ENCODE results near the gene GMPPA. TPM values are rescaled to one million over a fixed set of nuclear protein-coding genes. Genes with fewer than 3 reads are reported as not detected.

GMPPA gene
- polyA plus RNA-seq, 1 donor (not counting 4 experiments of a cell fraction or from before 2014, with no cell fraction given) = 50.6 TPM

DNA sequence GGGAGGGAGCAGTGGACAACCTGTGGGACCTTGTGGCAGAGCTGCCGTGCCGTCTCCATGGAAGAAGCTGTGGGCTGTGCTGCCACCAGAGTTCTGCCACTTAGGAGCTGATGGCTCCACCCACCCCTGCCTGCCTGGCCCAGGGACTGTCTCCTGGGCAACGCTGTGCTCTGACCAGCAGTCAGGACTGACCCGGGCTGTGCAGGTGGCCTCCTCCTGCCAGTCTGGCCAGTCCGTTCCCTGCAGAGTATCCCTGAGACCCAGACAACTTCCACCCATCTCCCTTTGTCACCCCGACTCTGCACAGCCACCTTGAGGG, 28.3 kb downstream of the GMPPA start:
- H3K4me2 ChIP-seq (ENCODE audit: control insufficient read depth, extremely low read depth, insufficient read depth, low read depth, low read length) = no peak overlapping the region
- no peak overlapping the region for H3K9ac ChIP-seq (ENCODE audit: control insufficient read depth, extremely low read depth, insufficient read depth, low read length)
- FAIRE-seq (no peak), DNase-seq (ENCODE audit: low read depth, low spot score) (no peak)
- TF ChIP-seq, protein P1, sequence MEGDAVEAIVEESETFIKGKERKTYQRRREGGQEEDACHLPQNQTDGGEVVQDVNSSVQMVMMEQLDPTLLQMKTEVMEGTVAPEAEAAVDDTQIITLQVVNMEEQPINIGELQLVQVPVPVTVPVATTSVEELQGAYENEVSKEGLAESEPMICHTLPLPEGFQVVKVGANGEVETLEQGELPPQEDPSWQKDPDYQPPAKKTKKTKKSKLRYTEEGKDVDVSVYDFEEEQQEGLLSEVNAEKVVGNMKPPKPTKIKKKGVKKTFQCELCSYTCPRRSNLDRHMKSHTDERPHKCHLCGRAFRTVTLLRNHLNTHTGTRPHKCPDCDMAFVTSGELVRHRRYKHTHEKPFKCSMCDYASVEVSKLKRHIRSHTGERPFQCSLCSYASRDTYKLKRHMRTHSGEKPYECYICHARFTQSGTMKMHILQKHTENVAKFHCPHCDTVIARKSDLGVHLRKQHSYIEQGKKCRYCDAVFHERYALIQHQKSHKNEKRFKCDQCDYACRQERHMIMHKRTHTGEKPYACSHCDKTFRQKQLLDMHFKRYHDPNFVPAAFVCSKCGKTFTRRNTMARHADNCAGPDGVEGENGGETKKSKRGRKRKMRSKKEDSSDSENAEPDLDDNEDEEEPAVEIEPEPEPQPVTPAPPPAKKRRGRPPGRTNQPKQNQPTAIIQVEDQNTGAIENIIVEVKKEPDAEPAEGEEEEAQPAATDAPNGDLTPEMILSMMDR (optimal IDR thresholded peaks at IDR 0.05 in 1 of 3, IDR thresholded peaks at IDR 0.05 in 1 of 3, conservative IDR thresholded peaks at IDR 0.05 in 1 of 3; ENCODE audit: extremely low read depth in 1 of 3, insufficient read depth in 2 of 3, low read length in 3 of 3) = no peak
- no peak for TF ChIP-seq EZH2 (IDR thresholded peaks at IDR 0.05; ENCODE audit: low read length)
- dilution Hi-C loops (cut with MboI; ENCODE audit: extremely low pct_ligation_motif_present, low sequenced_read_pairs) = no loop called here
- H3K4me1 ChIP-seq (ENCODE audit: control insufficient read depth, extremely low read depth, insufficient read depth, low read length) = peaks cover 5% of the 10 kb centered on the region
- no peaks in the 10 kb centered on the region for H3K79me2 ChIP-seq (ENCODE audit: control insufficient read depth, insufficient read depth, low read length)
- no peak overlapping the region for H2AFZ ChIP-seq (ENCODE audit: control insufficient read depth, low read length)
- H4K20me1 ChIP-seq (ENCODE audit: control insufficient read depth, extremely low read depth, insufficient read depth, low read length) = peaks cover 3% of the 10 kb centered on the region
- H3K9me1 ChIP-seq (ENCODE audit: control insufficient read depth, extremely low read depth, insufficient read depth, low read length) = no peaks in the 10 kb centered on the region
- H3K36me3 ChIP-seq (ENCODE audit: control insufficient read depth in 2 of 2, extremely low read depth in 1 of 2, insufficient read depth in 2 of 2, low read length in 2 of 2) = no peaks in the 10 kb centered on the region
- peaks cover 55% of the 10 kb centered on the region for H3K27me3 ChIP-seq (ENCODE audit: control insufficient read depth, extremely low read depth, insufficient read depth, low read length)
- H3K9me3 ChIP-seq (ENCODE audit: control insufficient read depth, low read depth, low read length) = no peaks in the 10 kb centered on the region
- no peak overlapping the region for H3K27ac ChIP-seq (ENCODE audit: control insufficient read depth, insufficient read depth, low read length)
- no peak overlapping the region for H3K4me3 ChIP-seq (ENCODE audit: control insufficient read depth in 2 of 3, extremely low read depth in 1 of 3, insufficient read depth in 2 of 3, low read depth in 1 of 3, low read length in 3 of 3)

DNA sequence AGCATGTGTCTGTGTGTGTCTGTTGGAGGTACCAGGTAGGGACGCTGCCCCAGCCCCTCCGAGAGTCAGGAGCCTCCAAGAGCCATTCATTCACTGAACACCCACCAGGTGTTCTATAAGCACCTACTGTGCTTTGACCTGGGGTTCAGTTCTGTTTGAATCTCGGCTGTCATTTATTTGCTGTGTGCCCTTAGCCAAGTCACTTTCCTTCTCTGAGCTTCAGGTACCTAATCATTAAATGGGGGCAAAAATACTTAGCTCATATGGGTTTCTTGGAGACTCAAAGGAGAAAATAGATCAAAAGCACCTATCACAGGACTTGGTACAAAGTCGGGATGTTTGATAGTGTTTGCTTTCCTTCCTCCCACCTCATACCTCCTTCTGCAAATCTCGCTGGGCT, 28.8 kb downstream of the GMPPA start:
- H2AFZ ChIP-seq (ENCODE audit: control insufficient read depth, low read length) = no peak overlapping the region
- no peaks in the 10 kb centered on the region for H3K9me1 ChIP-seq (ENCODE audit: control insufficient read depth, extremely low read depth, insufficient read depth, low read length)
- no peaks in the 10 kb centered on the region for H3K79me2 ChIP-seq (ENCODE audit: control insufficient read depth, insufficient read depth, low read length)
- H3K4me2 ChIP-seq (ENCODE audit: control insufficient read depth, extremely low read depth, insufficient read depth, low read depth, low read length) = no peak overlapping the region
- H3K27me3 ChIP-seq (ENCODE audit: control insufficient read depth, extremely low read depth, insufficient read depth, low read length) = peaks cover 59% of the 10 kb centered on the region
- H3K9ac ChIP-seq (ENCODE audit: control insufficient read depth, extremely low read depth, insufficient read depth, low read length) = no peak overlapping the region
- no peak overlapping the region for H3K4me3 ChIP-seq (ENCODE audit: control insufficient read depth in 2 of 3, extremely low read depth in 1 of 3, insufficient read depth in 2 of 3, low read depth in 1 of 3, low read length in 3 of 3)
- FAIRE-seq (no peak), DNase-seq (ENCODE audit: low read depth, low spot score) (no peak)
- dilution Hi-C loops (cut with MboI; ENCODE audit: extremely low pct_ligation_motif_present, low sequenced_read_pairs) = no loop called here
- H3K36me3 ChIP-seq (ENCODE audit: control insufficient read depth in 2 of 2, extremely low read depth in 1 of 2, insufficient read depth in 2 of 2, low read length in 2 of 2) = no peaks in the 10 kb centered on the region
- TF ChIP-seq, protein P1 (optimal IDR thresholded peaks at IDR 0.05 in 1 of 3, IDR thresholded peaks at IDR 0.05 in 1 of 3, conservative IDR thresholded peaks at IDR 0.05 in 1 of 3; ENCODE audit: extremely low read depth in 1 of 3, insufficient read depth in 2 of 3, low read length in 3 of 3) = no peak
- TF ChIP-seq EZH2 (IDR thresholded peaks at IDR 0.05; ENCODE audit: low read length) = no peak
- no peak overlapping the region for H3K27ac ChIP-seq (ENCODE audit: control insufficient read depth, insufficient read depth, low read length)
- H3K4me1 ChIP-seq (ENCODE audit: control insufficient read depth, extremely low read depth, insufficient read depth, low read length) = peaks cover 4% of the 10 kb centered on the region
- H3K9me3 ChIP-seq (ENCODE audit: control insufficient read depth, low read depth, low read length) = no peaks in the 10 kb centered on the region
- H4K20me1 ChIP-seq (ENCODE audit: control insufficient read depth, extremely low read depth, insufficient read depth, low read length) = peaks cover 3% of the 10 kb centered on the region
